H9 (cell line): ENCODE measurements around the gene PGAM1. TPM values are rescaled to one million over a fixed set of nuclear protein-coding genes. Genes with fewer than 3 reads are reported as not detected.
A peak's percentile ranks its signal among the peaks of the same experiment; 100 is the strongest.

Experiments used
- DNase-seq: peaks from one replicate; pipeline ENCODE4 v3.0.0-alpha.2; 2017
- H2AFZ ChIP-seq: one replicate; pipeline ENCODE4 v1.6.1; 2013; ENCODE audit warnings: mild to moderate bottlenecking, low read length, control low read depth, moderate library complexity
- H2AK5ac ChIP-seq: 2 replicates; pipeline ENCODE4 v1.6.1; 2013; ENCODE audit warnings: low read length, control low read depth, mixed read lengths; ENCODE audit not compliant: insufficient read length
- H2BK120ac ChIP-seq: one replicate; pipeline ENCODE4 v1.6.1; 2013; ENCODE audit warnings: low read depth, mild to moderate bottlenecking, low read length, control low read depth, inconsistent platforms; ENCODE audit not compliant: poor library complexity, severe bottlenecking
- H2BK12ac ChIP-seq: 2 replicates; pipeline ENCODE4 v1.6.1; 2013; ENCODE audit warnings: low read length, control low read depth, mixed read lengths, low read depth; ENCODE audit not compliant: insufficient read length
- H2BK15ac ChIP-seq: 2 replicates; pipeline ENCODE4 v1.6.1; 2013; ENCODE audit warnings: low read depth, low read length, control low read depth
- H2BK20ac ChIP-seq: one replicate; pipeline ENCODE4 v1.6.1; 2013; ENCODE audit warnings: low read depth, mild to moderate bottlenecking, low read length, control low read depth, inconsistent platforms; ENCODE audit not compliant: poor library complexity, severe bottlenecking
- H2BK5ac ChIP-seq: 2 replicates; pipeline ENCODE4 v1.6.1; 2013; ENCODE audit warnings: low read length, control low read depth, mixed read lengths; ENCODE audit not compliant: insufficient read length
- H3K14ac ChIP-seq: 2 replicates; pipeline ENCODE4 v1.6.1; 2013; ENCODE audit warnings: low read length, control low read depth; ENCODE audit not compliant: insufficient read depth
- H3K18ac ChIP-seq: 2 replicates; pipeline ENCODE4 v1.6.1; 2013; ENCODE audit warnings: low read depth, mild to moderate bottlenecking, mixed read lengths, low read length, control low read depth; ENCODE audit not compliant: insufficient read length
- H3K23ac ChIP-seq: 2 replicates; pipeline ENCODE4 v1.6.1; 2013; ENCODE audit warnings: low read length, control low read depth, mixed read lengths, low read depth; ENCODE audit not compliant: insufficient read length
- H3K23me2 ChIP-seq: 2 replicates; pipeline ENCODE4 v1.6.1; 2013; ENCODE audit warnings: low read depth, mild to moderate bottlenecking, mixed read lengths, low read length, control low read depth; ENCODE audit not compliant: insufficient read length, poor library complexity, severe bottlenecking
- H3K27ac ChIP-seq: 2 replicates; pipeline ENCODE4 v1.5.1; 2013; ENCODE audit warnings: low read length, control low read depth, mixed read lengths, low read depth; ENCODE audit not compliant: insufficient read length
- H3K27me3 ChIP-seq: 2 replicates; pipeline ENCODE4 v1.6.1; 2013; ENCODE audit warnings: low read length, control low read depth, inconsistent platforms; ENCODE audit not compliant: insufficient read depth
- H3K4ac ChIP-seq: 2 replicates; pipeline ENCODE4 v1.6.1; 2013; ENCODE audit warnings: low read depth, mild to moderate bottlenecking, control low read depth, inconsistent platforms, low read length, moderate library complexity
- H3K4me1 ChIP-seq: 2 replicates; pipeline ENCODE4 v1.6.1; 2013; ENCODE audit warnings: low read length, control low read depth, inconsistent platforms; ENCODE audit not compliant: insufficient read depth
- H3K4me2 ChIP-seq: 2 replicates; pipeline ENCODE4 v1.6.1; 2013; ENCODE audit warnings: low read length, control low read depth, mixed read lengths; ENCODE audit not compliant: insufficient read length, insufficient read depth
- H3K56ac ChIP-seq: 2 replicates; pipeline ENCODE4 v1.6.1; 2013; ENCODE audit warnings: low read depth, mild to moderate bottlenecking, mixed read lengths, low read length, control low read depth; ENCODE audit not compliant: insufficient read length
- H3K79me1 ChIP-seq: 2 replicates; pipeline ENCODE4 v1.6.1; 2013; ENCODE audit warnings: low read depth, mild to moderate bottlenecking, moderate library complexity, low read length, control low read depth, inconsistent platforms; ENCODE audit not compliant: insufficient read depth, poor library complexity, severe bottlenecking
- H3K79me2 ChIP-seq: 2 replicates; pipeline ENCODE4 v1.6.1; 2013; ENCODE audit warnings: low read length, control low read depth, inconsistent platforms; ENCODE audit not compliant: insufficient read depth
- H3K9ac ChIP-seq: 2 replicates; pipeline ENCODE4 v1.6.1; 2013; ENCODE audit warnings: low read length, control low read depth, mixed read lengths; ENCODE audit not compliant: insufficient read length; ENCODE audit errors: extremely low read depth
- H3K9me3 ChIP-seq: one replicate; pipeline ENCODE4 v1.6.1; 2013; ENCODE audit warnings: low read depth, low read length, inconsistent platforms; ENCODE audit not compliant: control insufficient read depth
- H3T11ph ChIP-seq: one replicate; pipeline ENCODE4 v1.6.1; 2013; ENCODE audit warnings: mild to moderate bottlenecking, low read length, control low read depth, inconsistent platforms
- H4K20me1 ChIP-seq: one replicate; pipeline ENCODE4 v1.6.1; 2013; ENCODE audit not compliant: control insufficient read depth, insufficient read length, insufficient read depth
- H4K5ac ChIP-seq: 2 replicates; pipeline ENCODE4 v1.6.1; 2013; ENCODE audit warnings: low read depth, mild to moderate bottlenecking, mixed read lengths, low read length, control low read depth; ENCODE audit not compliant: insufficient read length
- H4K8ac ChIP-seq: replicated peaks from 2 replicates; pipeline ENCODE4 v1.6.1; 2013; ENCODE audit warnings: low read length, control low read depth, mixed read lengths, low read depth; ENCODE audit not compliant: insufficient read length
- H4K91ac ChIP-seq: 2 replicates; pipeline ENCODE4 v1.6.1; 2013; ENCODE audit warnings: low read depth, mild to moderate bottlenecking, moderate library complexity, mixed read lengths, low read length, control low read depth; ENCODE audit not compliant: insufficient read length
- H3K27ac Mint-ChIP-seq, 3 experiments: 2 replicates in 2 of 3; 3 replicates in 1 of 3; pipeline ENCODE4 v1.8.0; 2020 to 2021; ENCODE audit warnings: mixed read lengths in 3 of 3, mild to moderate bottlenecking in 1 of 3, moderate library complexity in 1 of 3
- H3K27me3 Mint-ChIP-seq: 2 replicates; pipeline ENCODE4 v1.8.0; 2021; ENCODE audit warnings: low read depth, mild to moderate bottlenecking, moderate library complexity, mixed read lengths
- H3K36me3 Mint-ChIP-seq, 3 experiments: 2 replicates in 2 of 3; 3 replicates in 1 of 3; pipeline ENCODE4 v1.8.0; 2020 to 2021; ENCODE audit warnings: low read depth in 3 of 3, mixed read lengths in 3 of 3; ENCODE audit not compliant: insufficient read depth in 1 of 3
- H3K4me1 Mint-ChIP-seq, 2 experiments: 2 replicates each; pipeline ENCODE4 v1.8.0; 2020; ENCODE audit warnings: mixed read lengths in 2 of 2
- H3K4me3 Mint-ChIP-seq, 2 experiments: 2 replicates in 1 of 2; 3 replicates in 1 of 2; pipeline ENCODE4 v1.8.0; 2020 to 2021; ENCODE audit warnings: mild to moderate bottlenecking in 2 of 2, mixed read lengths in 2 of 2, moderate library complexity in 1 of 2
- H3K9me3 Mint-ChIP-seq, 2 experiments: 2 replicates in 1 of 2; 3 replicates in 1 of 2; pipeline ENCODE4 v1.8.0; 2020; ENCODE audit warnings: mild to moderate bottlenecking in 2 of 2, mixed read lengths in 2 of 2, moderate library complexity in 1 of 2
- CTCF ChIP-seq: fragments of 200-600 bp; sonication (generic); conservative IDR thresholded peaks from 3 replicates; pipeline ENCODE4 v1.8.0; 2021; ENCODE audit warnings: antibody characterized with exemption, mild to moderate bottlenecking
- WGBS: extraction: QIAGEN DNeasy Blood & Tissue Kit; methylation state at CpG from one replicate; pipeline ENCODE4 v1.1.7; 2013; ENCODE audit warnings: missing lambda C conversion rate, low lambda C conversion rate, mixed read lengths; ENCODE audit not compliant: insufficient read length; ENCODE audit errors: extremely low coverage; 5-methylcytosine and 5-hydroxymethylcytosine counted together
- total RNA-seq: library from RNA; stranded (reverse); gene quantifications from 2 replicates; pipeline ENCODE4 v1.2.1, GENCODE V29; 2021

The PGAM1 gene
- total RNA-seq, 1 experiment from 2014 or later: 932 TPM

GRCh38 chr10:97428572-97428981, 2.6 kb downstream of the PGAM1 start:
- WGBS: no CpG with 5 or more reads among the region's 4 CpGs
- Histone ChIP-seq H3K56ac (no peak overlapping the region), H2BK5ac (peak overlapping the region; percentile 94), H3K4me2 (peak overlapping the region; percentile 83), H2AK5ac (no peak overlapping the region), H3K27ac (peak overlapping the region; percentile 74), H2BK20ac (no peak overlapping the region), H3K14ac (no peak overlapping the region), H3K9me3 (no peaks in the 10 kb centered on the region), H3K79me1 (no peaks in the 10 kb centered on the region), H3K27me3 (no peaks in the 10 kb centered on the region), H3K23me2 (peaks cover 9% of the 10 kb centered on the region), H2BK15ac (no peak overlapping the region), H3K4me1 (no peaks in the 10 kb centered on the region), H2BK120ac (no peak overlapping the region), H2AFZ (no peak overlapping the region), H2BK12ac (no peak overlapping the region), H3K4ac (no peak overlapping the region), H4K91ac (no peak overlapping the region), H4K8ac (no peak overlapping the region), H4K5ac (no peak overlapping the region), H3K18ac (no peak overlapping the region), H4K20me1 (no peaks in the 10 kb centered on the region), H3K23ac (no peak overlapping the region), H3K79me2 (peaks cover 19% of the 10 kb centered on the region; the same call in 1 of the 2 replicates), H3T11ph (no peak overlapping the region), H3K9ac (no peak overlapping the region)
- H3K4me1 Mint-ChIP-seq: peaks cover 17 to 19% of the 10 kb centered on the region in 2 experiments
- TF ChIP-seq CTCF: no peak
- peaks cover 44 to 60% (median 45%) of the 10 kb centered on the region in 3 experiments for H3K36me3 Mint-ChIP-seq
- H3K4me3 Mint-ChIP-seq: peak overlapping the region; percentile 85 to 90
- peaks cover 0 to 2% of the 10 kb centered on the region in 2 experiments; a peak in 1 of 5 replicates for H3K9me3 Mint-ChIP-seq
- H3K27ac Mint-ChIP-seq: peak overlapping the region; percentile 80 to 97 (median 96); a peak in 6 of 7 replicates
- DNase-seq: no peak
- H3K27me3 Mint-ChIP-seq: 0 out of 2 replicates have a peak, but pooled peaks cover 1% of the 10 kb centered on the region
